Liver (tissue), 9 donors: Measurements from ENCODE around the gene PGAP6. TPM values are rescaled to one million over a fixed set of nuclear protein-coding genes. Genes with fewer than 3 reads are reported as not detected.
A peak's percentile ranks its signal among the peaks of the same experiment; 100 is the strongest.

Source experiments
- DNase-seq: peaks from one replicate; pipeline ENCODE4 v3.0.0-alpha.2; 2017; ENCODE audit warnings: low spot score
- H3K27ac ChIP-seq, 2 donors: one replicate each; pipeline ENCODE4 v1.7.0; 2013; ENCODE audit warnings: inconsistent platforms in 2 of 2, low read length in 2 of 2, control low read depth in 1 of 2, low read depth in 1 of 2, mild to moderate bottlenecking in 1 of 2
- H3K27me3 ChIP-seq, 4 donors: one replicate each; pipeline versions ENCODE4 v1.6.1 to v1.7.0; 2013; ENCODE audit warnings: low read length in 3 of 4, inconsistent platforms in 1 of 4, mild to moderate bottlenecking in 1 of 4, moderate library complexity in 1 of 4; ENCODE audit not compliant: control insufficient read depth in 4 of 4, insufficient read depth in 4 of 4
- H3K36me3 ChIP-seq, 4 donors: one replicate each; pipeline versions ENCODE4 v1.6.1 to v1.7.0; 2013; ENCODE audit warnings: low read length in 3 of 4, mild to moderate bottlenecking in 3 of 4, low read depth in 1 of 4, moderate library complexity in 1 of 4; ENCODE audit not compliant: control insufficient read depth in 4 of 4, insufficient read depth in 3 of 4
- H3K4me1 ChIP-seq, 4 donors: one replicate each; pipeline versions ENCODE4 v1.6.1 to v1.7.0; 2013; ENCODE audit warnings: low read length in 3 of 4, mild to moderate bottlenecking in 3 of 4, moderate library complexity in 1 of 4; ENCODE audit not compliant: control insufficient read depth in 4 of 4, insufficient read depth in 4 of 4
- H3K4me3 ChIP-seq, 3 donors: one replicate each; pipeline versions ENCODE4 v1.6.1 to v1.7.0; 2013; ENCODE audit warnings: low read length in 3 of 3, control low read depth in 1 of 3, low read depth in 1 of 3, mild to moderate bottlenecking in 1 of 3
- H3K9ac ChIP-seq, 2 donors: one replicate each; pipeline ENCODE4 v1.7.0; 2013; ENCODE audit warnings: low read length in 2 of 2, mild to moderate bottlenecking in 2 of 2, moderate library complexity in 2 of 2, control low read depth in 1 of 2, low read depth in 1 of 2
- H3K9me3 ChIP-seq, 4 donors: one replicate each; pipeline versions ENCODE4 v1.6.1 to v1.7.0; 2013; ENCODE audit warnings: low read length in 3 of 4; ENCODE audit not compliant: control insufficient read depth in 4 of 4
- ATF3 ChIP-seq: IDR thresholded peaks from 2 replicates; pipeline ENCODE4 v1.6.1; 2016; ENCODE audit warnings: antibody characterized with exemption
- EGR1 ChIP-seq, 2 donors: IDR thresholded peaks; 2 replicates each; pipeline ENCODE4 v1.6.1; 2016 to 2018; ENCODE audit warnings: antibody characterized with exemption in 2 of 2, low read depth in 2 of 2
- FOXA1 ChIP-seq: IDR thresholded peaks from 2 replicates; pipeline ENCODE4 v1.6.1; 2016; ENCODE audit warnings: antibody characterized with exemption
- FOXA2 ChIP-seq: IDR thresholded peaks from 2 replicates; pipeline ENCODE4 v1.6.1; 2016; ENCODE audit warnings: antibody characterized with exemption
- GABPA ChIP-seq, 2 donors: IDR thresholded peaks in 1 of 2; conservative IDR thresholded peaks in 1 of 2; 2 replicates each; pipeline ENCODE4 v1.6.1; 2016; ENCODE audit warnings: antibody characterized with exemption in 2 of 2, mild to moderate bottlenecking in 1 of 2, moderate library complexity in 1 of 2
- HNF4A ChIP-seq, 2 donors: conservative IDR thresholded peaks; 2 replicates each; pipeline ENCODE4 v1.6.1; 2016; ENCODE audit warnings: antibody characterized with exemption in 2 of 2, mild to moderate bottlenecking in 2 of 2
- HNF4G ChIP-seq: IDR thresholded peaks from 2 replicates; pipeline ENCODE4 v1.6.1; 2016; ENCODE audit warnings: antibody characterized with exemption
- NR2F2 ChIP-seq: IDR thresholded peaks from 2 replicates; pipeline ENCODE4 v1.6.1; 2016; ENCODE audit warnings: antibody characterized with exemption
- RAD21 ChIP-seq, 2 donors: IDR thresholded peaks; 2 replicates each; pipeline ENCODE4 v1.6.1; 2016; ENCODE audit warnings: antibody characterized with exemption in 2 of 2, mild to moderate bottlenecking in 2 of 2
- SP1 ChIP-seq: IDR thresholded peaks from 2 replicates; pipeline ENCODE4 v1.6.1; 2018; ENCODE audit warnings: antibody characterized with exemption, mild to moderate bottlenecking
- TAF1 ChIP-seq: conservative IDR thresholded peaks from 2 replicates; pipeline ENCODE4 v1.6.1; 2016; ENCODE audit warnings: antibody characterized with exemption, mild to moderate bottlenecking
- YY1 ChIP-seq: IDR thresholded peaks from 2 replicates; pipeline ENCODE4 v1.6.1; 2016; ENCODE audit warnings: antibody characterized with exemption, mild to moderate bottlenecking
- WGBS: extraction: QIAGEN DNeasy Blood & Tissue Kit; methylation state at CpG from one replicate; pipeline ENCODE4 v1.1.7; 2013; 5-methylcytosine and 5-hydroxymethylcytosine counted together
- polyA plus RNA-seq, 2 donors: library from polyadenylated mRNA; stranded (reverse) in 1 of 2; unstranded in 1 of 2; fragments of 200-250 nt in 1 of 2; fragments of >200 nt in 1 of 2; fragmentation: Nextera tagmentation in 1 of 2; extraction: Ambion mirVana in 1 of 2; gene quantifications; one replicate each; pipeline versions ENCODE4 v1.2.1 to v1.2.3, GENCODE V29; 2013 to 2015
- total RNA-seq, 2 donors: library from RNA; depleted of rRNA; stranded (reverse); fragments of >200 nt; gene quantifications; one replicate each; pipeline ENCODE4 v1.2.3, GENCODE V29; 2014
- TF ChIP-seq, protein P1 (sequence below): IDR thresholded peaks from 2 replicates; pipeline ENCODE4 v1.6.1; 2016; ENCODE audit warnings: antibody characterized with exemption, mild to moderate bottlenecking
- TF ChIP-seq, protein P2 (sequence below): IDR thresholded peaks from 2 replicates; pipeline ENCODE4 v1.6.1; 2016; ENCODE audit warnings: antibody characterized with exemption
- TF ChIP-seq, protein P3 (sequence below): fragments of 150-350 bp; IDR thresholded peaks from 2 replicates; pipeline ENCODE4 v1.5.1; 2017; ENCODE audit warnings: improper control_type of control experiment, low read depth, low read length; ENCODE audit not compliant: missing input control
- TF ChIP-seq, protein P4 (sequence below): IDR thresholded peaks from 2 replicates; pipeline ENCODE4 v1.6.1; 2016; ENCODE audit warnings: antibody characterized with exemption
- donor health status: healthy.
- donor health status: healthy.
- donor health status: healthy.
- donor health status: healthy.
- donor health status: healthy.

PGAP6 gene
- total and polyA plus RNA-seq, 4 donors: 18.9 to 50.5 (median 38.0) TPM

GRCh38 chr16:404971-405486 lies 23.3 kb upstream of the PGAP6 start:
- Histone ChIP-seq H3K9me3 (no peaks in the 10 kb centered on the region), H3K9ac (peak overlapping the region in 1 of 2 donors; percentile 49), H3K27ac (peak overlapping the region; percentile 80 to 82), H3K4me3 (no peak overlapping the region), H3K27me3 (no peaks in the 10 kb centered on the region), H3K4me1 (peaks cover 4 to 38% (median 23%) of the 10 kb centered on the region in 4 donors), H3K36me3 (peaks cover 2 to 12% (median 5%) of the 10 kb centered on the region in 4 donors)
- WGBS: 76% methylated on average over 12 of the region's 12 CpGs
- no peak for DNase-seq
- TF ChIP-seq GABPA (IDR thresholded peaks at IDR 0.05 in 1 of 2, conservative IDR thresholded peaks at IDR 0.05 in 1 of 2): no peak
- TF ChIP-seq EGR1 (IDR thresholded peaks at IDR 0.05; ENCODE audit: low read depth in 2 of 2): no peak
- TF ChIP-seq, protein P1, sequence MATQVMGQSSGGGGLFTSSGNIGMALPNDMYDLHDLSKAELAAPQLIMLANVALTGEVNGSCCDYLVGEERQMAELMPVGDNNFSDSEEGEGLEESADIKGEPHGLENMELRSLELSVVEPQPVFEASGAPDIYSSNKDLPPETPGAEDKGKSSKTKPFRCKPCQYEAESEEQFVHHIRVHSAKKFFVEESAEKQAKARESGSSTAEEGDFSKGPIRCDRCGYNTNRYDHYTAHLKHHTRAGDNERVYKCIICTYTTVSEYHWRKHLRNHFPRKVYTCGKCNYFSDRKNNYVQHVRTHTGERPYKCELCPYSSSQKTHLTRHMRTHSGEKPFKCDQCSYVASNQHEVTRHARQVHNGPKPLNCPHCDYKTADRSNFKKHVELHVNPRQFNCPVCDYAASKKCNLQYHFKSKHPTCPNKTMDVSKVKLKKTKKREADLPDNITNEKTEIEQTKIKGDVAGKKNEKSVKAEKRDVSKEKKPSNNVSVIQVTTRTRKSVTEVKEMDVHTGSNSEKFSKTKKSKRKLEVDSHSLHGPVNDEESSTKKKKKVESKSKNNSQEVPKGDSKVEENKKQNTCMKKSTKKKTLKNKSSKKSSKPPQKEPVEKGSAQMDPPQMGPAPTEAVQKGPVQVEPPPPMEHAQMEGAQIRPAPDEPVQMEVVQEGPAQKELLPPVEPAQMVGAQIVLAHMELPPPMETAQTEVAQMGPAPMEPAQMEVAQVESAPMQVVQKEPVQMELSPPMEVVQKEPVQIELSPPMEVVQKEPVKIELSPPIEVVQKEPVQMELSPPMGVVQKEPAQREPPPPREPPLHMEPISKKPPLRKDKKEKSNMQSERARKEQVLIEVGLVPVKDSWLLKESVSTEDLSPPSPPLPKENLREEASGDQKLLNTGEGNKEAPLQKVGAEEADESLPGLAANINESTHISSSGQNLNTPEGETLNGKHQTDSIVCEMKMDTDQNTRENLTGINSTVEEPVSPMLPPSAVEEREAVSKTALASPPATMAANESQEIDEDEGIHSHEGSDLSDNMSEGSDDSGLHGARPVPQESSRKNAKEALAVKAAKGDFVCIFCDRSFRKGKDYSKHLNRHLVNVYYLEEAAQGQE: no peak
- TF ChIP-seq RAD21 (IDR thresholded peaks at IDR 0.05): no peak
- TF ChIP-seq, protein P2, sequence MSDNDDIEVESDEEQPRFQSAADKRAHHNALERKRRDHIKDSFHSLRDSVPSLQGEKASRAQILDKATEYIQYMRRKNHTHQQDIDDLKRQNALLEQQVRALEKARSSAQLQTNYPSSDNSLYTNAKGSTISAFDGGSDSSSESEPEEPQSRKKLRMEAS: no peak
- no peak for TF ChIP-seq ATF3
- TF ChIP-seq, protein P3, sequence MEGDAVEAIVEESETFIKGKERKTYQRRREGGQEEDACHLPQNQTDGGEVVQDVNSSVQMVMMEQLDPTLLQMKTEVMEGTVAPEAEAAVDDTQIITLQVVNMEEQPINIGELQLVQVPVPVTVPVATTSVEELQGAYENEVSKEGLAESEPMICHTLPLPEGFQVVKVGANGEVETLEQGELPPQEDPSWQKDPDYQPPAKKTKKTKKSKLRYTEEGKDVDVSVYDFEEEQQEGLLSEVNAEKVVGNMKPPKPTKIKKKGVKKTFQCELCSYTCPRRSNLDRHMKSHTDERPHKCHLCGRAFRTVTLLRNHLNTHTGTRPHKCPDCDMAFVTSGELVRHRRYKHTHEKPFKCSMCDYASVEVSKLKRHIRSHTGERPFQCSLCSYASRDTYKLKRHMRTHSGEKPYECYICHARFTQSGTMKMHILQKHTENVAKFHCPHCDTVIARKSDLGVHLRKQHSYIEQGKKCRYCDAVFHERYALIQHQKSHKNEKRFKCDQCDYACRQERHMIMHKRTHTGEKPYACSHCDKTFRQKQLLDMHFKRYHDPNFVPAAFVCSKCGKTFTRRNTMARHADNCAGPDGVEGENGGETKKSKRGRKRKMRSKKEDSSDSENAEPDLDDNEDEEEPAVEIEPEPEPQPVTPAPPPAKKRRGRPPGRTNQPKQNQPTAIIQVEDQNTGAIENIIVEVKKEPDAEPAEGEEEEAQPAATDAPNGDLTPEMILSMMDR: no peak
- no peak for TF ChIP-seq FOXA1
- no peak for TF ChIP-seq NR2F2
- no peak for TF ChIP-seq HNF4G

- WGBS: under 1% methylated on average over 91 of the region's 91 CpGs
- TF ChIP-seq HNF4A (conservative IDR thresholded peaks at IDR 0.05): no peak
- TF ChIP-seq YY1: no peak
- TF ChIP-seq TAF1: peak; percentile 47
- TF ChIP-seq, protein P4, sequence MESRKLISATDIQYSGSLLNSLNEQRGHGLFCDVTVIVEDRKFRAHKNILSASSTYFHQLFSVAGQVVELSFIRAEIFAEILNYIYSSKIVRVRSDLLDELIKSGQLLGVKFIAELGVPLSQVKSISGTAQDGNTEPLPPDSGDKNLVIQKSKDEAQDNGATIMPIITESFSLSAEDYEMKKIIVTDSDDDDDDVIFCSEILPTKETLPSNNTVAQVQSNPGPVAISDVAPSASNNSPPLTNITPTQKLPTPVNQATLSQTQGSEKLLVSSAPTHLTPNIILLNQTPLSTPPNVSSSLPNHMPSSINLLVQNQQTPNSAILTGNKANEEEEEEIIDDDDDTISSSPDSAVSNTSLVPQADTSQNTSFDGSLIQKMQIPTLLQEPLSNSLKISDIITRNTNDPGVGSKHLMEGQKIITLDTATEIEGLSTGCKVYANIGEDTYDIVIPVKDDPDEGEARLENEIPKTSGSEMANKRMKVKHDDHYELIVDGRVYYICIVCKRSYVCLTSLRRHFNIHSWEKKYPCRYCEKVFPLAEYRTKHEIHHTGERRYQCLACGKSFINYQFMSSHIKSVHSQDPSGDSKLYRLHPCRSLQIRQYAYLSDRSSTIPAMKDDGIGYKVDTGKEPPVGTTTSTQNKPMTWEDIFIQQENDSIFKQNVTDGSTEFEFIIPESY: no peak
- TF ChIP-seq FOXA2: no peak
- TF ChIP-seq SP1: no peak
- TF ChIP-seq, protein P2: no peak
- peak in 1 of 2 donors; percentile 27 for TF ChIP-seq GABPA (IDR thresholded peaks at IDR 0.05 in 1 of 2, conservative IDR thresholded peaks at IDR 0.05 in 1 of 2)
- Histone ChIP-seq H3K4me1 (peaks cover 11 to 51% (median 27%) of the 10 kb centered on the region in 4 donors), H3K36me3 (no peaks in the 10 kb centered on the region), H3K27me3 (no peaks in the 10 kb centered on the region), H3K9ac (peak within 1 kb of the TSS; percentile 66 to 68), H3K27ac (peak within 1 kb of the TSS; percentile 76 to 93), H3K4me3 (peak within 1 kb of the TSS; percentile 84 to 92 (median 89)), H3K9me3 (no peaks in the 10 kb centered on the region)
- DNase-seq: peak; percentile 100
Observed at GRCh38 chr16:401468-402348, 19.9 kb upstream of the PGAP6 start, which contains the start of gene DECR2. Gene DECR2 (plus strand): TSS chr16:401885. CDS start chr16:401964, 79 bp downstream.
